Stimulated activated CD4-positive, alpha-beta T cell treated with anti-CD3 and anti-CD28 coated beads, Interleukin-1b, Interleukin-23, amount 100 ng/mL, for 24 hours (primary cell): ENCODE results near the gene CHD6.

Source experiments
- DNase-seq, 4 experiments: peaks; one replicate each; pipeline ENCODE4 v3.0.0-alpha.2; 2020; ENCODE audit warnings: low read depth in 4 of 4, low spot score in 1 of 4

The CHD6 gene

GRCh38 chr20:41358230-41358629 lies 259.9 kb downstream of the CHD6 start:
- DNase-seq: no peak

- DNase-seq: no peak
Observed at GRCh38 chr20:41357424-41358163, 260.6 kb downstream of the CHD6 start.

- DNase-seq: no peak
Observed at GRCh38 chr20:41356951-41357350, 261.2 kb downstream of the CHD6 start.

GRCh38 chr20:41355598-41356203 lies 262.5 kb downstream of the CHD6 start:
- no peak for DNase-seq

GRCh38 chr20:41355192-41355591 lies 263.0 kb downstream of the CHD6 start:
- no peak for DNase-seq

- no peak for DNase-seq
Observed at GRCh38 chr20:41353530-41353929, 264.6 kb downstream of the CHD6 start.

- no peak for DNase-seq
Observed at GRCh38 chr20:41352666-41353065, 265.5 kb downstream of the CHD6 start.

GRCh38 chr20:41352106-41352505 lies 266.1 kb downstream of the CHD6 start:
- no peak for DNase-seq
